ENCODE measurements around the gene QRSL1. TPM values are rescaled to one million over a fixed set of nuclear protein-coding genes. Genes with fewer than 3 reads are reported as not detected.
"Not testable (repeated sequence)": the region's sequence is repeated elsewhere in the genome, so short reads cannot be mapped to it uniquely, and the experiment has no call there.

Gene QRSL1, protein sequence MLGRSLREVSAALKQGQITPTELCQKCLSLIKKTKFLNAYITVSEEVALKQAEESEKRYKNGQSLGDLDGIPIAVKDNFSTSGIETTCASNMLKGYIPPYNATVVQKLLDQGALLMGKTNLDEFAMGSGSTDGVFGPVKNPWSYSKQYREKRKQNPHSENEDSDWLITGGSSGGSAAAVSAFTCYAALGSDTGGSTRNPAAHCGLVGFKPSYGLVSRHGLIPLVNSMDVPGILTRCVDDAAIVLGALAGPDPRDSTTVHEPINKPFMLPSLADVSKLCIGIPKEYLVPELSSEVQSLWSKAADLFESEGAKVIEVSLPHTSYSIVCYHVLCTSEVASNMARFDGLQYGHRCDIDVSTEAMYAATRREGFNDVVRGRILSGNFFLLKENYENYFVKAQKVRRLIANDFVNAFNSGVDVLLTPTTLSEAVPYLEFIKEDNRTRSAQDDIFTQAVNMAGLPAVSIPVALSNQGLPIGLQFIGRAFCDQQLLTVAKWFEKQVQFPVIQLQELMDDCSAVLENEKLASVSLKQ
- total RNA-seq (10 to 100 TPM in 3 of 4 donors, 1 to 10 TPM in 1; 9.6 to 17.9 (median 12.0) TPM), polyA plus RNA-seq (10.4 TPM)
- long read RNA-seq, donor 1, full-length matches to known transcripts = 32 of 36 reads
- long read RNA-seq, donor 1, partial matches to known transcripts = 1 of 36 reads
- long read RNA-seq, donor 1, other reads (novel, unspliced or antisense) = 3 of 36 reads
- long read RNA-seq, donor 2, full-length matches to known transcripts = 15 of 17 reads
- long read RNA-seq, donor 2, partial matches to known transcripts = 1 of 17 reads
- long read RNA-seq, donor 2, other reads (novel, unspliced or antisense) = 1 of 17 reads
- long read RNA-seq, donor 3, full-length matches to known transcripts = 62 of 70 reads
- long read RNA-seq, donor 3, partial matches to known transcripts = 1 of 70 reads
- long read RNA-seq, donor 3, other reads (novel, unspliced or antisense) = 7 of 70 reads
- long read RNA-seq, donor 4, full-length matches to known transcripts = 5 of 7 reads
- long read RNA-seq, donor 4, partial matches to known transcripts = 1 of 7 reads
- long read RNA-seq, donor 4, other reads (novel, unspliced or antisense) = 1 of 7 reads

GRCh38 chr6:106629103-106629858 is at the start of gene QRSL1, which contains the start of gene RTN4IP1:
TSS of gene QRSL1 (plus strand) at chr6:106629578. CDS start at chr6:106629682, 104 bp downstream.
TSS of gene RTN4IP1 (minus strand) at chr6:106629498. CDS start at chr6:106629021, 477 bp downstream.
- H3K27me3 ChIP-seq (ENCODE audit: control insufficient read depth, insufficient read depth) = no peaks in the 10 kb centered on the region
- H3K27ac ChIP-seq (ENCODE audit: low read length) = peak within 1 kb of the TSS; percentile 86
- ATAC-seq (peak; percentile 99 to 100), DNase-seq (peak; percentile 84 to 92 (median 91))
- intact Hi-C loops (cut with DNase I) = no loop called here
- no peaks in the 10 kb centered on the region for H3K9me3 ChIP-seq (ENCODE audit: control insufficient read depth, low read length)
- under 1% methylated on average over 46 of the region's 46 CpGs for WGBS
- H3K4me1 ChIP-seq (ENCODE audit: control insufficient read depth, insufficient read depth, low read length) = peaks cover 2% of the 10 kb centered on the region
- H3K4me3 ChIP-seq (ENCODE audit: low read length) = peak within 1 kb of the TSS; percentile 99

DNA sequence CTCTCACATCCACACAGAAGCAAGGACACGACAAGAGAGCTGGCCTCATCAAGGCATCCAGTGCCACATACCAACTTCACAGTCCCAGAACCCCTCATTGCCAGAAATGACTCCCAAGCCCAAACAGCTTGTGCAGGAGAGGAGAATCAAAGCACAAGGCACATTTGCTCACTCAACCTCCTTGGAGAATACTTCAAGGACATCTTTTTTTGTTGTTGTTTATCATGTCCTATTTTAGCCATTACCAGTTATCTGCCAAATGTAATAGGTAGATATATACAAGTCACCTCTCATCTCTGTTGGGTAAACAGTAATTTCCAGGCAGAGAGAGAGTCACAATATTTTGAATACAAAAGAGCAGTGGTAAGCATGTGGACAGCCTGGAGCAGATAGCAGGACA is 47.9 kb upstream of the QRSL1 start:
- no peaks in the 10 kb centered on the region for H3K9me3 ChIP-seq (ENCODE audit: control insufficient read depth, low read length)
- H3K27ac ChIP-seq (ENCODE audit: low read length) = no peak overlapping the region
- H3K4me1 ChIP-seq (ENCODE audit: control insufficient read depth, insufficient read depth, low read length) = no peaks in the 10 kb centered on the region
- ATAC-seq (no peak), DNase-seq (no peak)
- no peaks in the 10 kb centered on the region for H3K27me3 ChIP-seq (ENCODE audit: control insufficient read depth, insufficient read depth)
- 63% methylated on average over 1 of the region's 1 CpG for WGBS
- intact Hi-C loops (cut with DNase I) = no loop called here
- no peak overlapping the region for H3K4me3 ChIP-seq (ENCODE audit: low read length)

DNA sequence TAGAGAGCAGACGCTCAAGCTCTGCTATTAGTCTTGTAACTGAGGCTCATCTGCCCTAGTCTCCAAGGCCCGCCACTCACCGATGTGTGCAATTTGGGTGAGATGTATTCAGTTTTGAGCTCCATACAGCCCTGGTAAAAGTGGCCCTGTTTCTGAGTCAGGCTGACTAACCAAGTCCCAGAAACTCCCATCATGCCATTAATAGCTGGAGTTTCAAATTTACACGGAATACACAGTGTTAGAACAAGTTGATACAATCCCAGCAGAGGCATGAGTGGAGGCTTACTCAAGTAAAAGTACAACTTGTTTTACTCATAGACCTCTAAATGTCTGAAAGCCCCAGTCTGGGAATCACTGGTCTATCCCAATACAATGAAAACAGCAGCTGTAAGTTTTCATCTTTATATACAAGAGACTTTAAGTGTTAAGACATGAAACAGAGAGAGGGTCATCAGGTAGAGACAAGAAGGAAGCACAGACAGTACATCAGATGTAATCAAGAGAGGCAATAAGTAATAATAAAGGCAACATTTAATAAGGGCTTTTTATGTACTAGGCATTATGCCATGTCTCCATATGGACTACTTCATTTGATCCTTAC is 42.5 kb upstream of the QRSL1 start:
- H3K9me3 ChIP-seq (ENCODE audit: control insufficient read depth, low read length) = no peaks in the 10 kb centered on the region
- no peaks in the 10 kb centered on the region for H3K4me1 ChIP-seq (ENCODE audit: control insufficient read depth, insufficient read depth, low read length)
- ATAC-seq (no peak), DNase-seq (no peak)
- intact Hi-C loops (cut with DNase I) = no loop called here
- H3K4me3 ChIP-seq (ENCODE audit: low read length) = no peak overlapping the region
- no peak overlapping the region for H3K27ac ChIP-seq (ENCODE audit: low read length)
- H3K27me3 ChIP-seq (ENCODE audit: control insufficient read depth, insufficient read depth) = no peaks in the 10 kb centered on the region
- WGBS = 97% methylated on average over 4 of the region's 4 CpGs

GRCh38 chr6:106588937-106589336 is 40.4 kb upstream of the QRSL1 start:
- 75% methylated on average over 4 of the region's 5 CpGs for WGBS
- ATAC-seq; H3K27me3 ChIP-seq (ENCODE audit: control insufficient read depth, insufficient read depth); H3K4me3 ChIP-seq (ENCODE audit: low read length); H3K4me1 ChIP-seq (ENCODE audit: control insufficient read depth, insufficient read depth, low read length); intact Hi-C loops (cut with DNase I); H3K9me3 ChIP-seq (ENCODE audit: control insufficient read depth, low read length); DNase-seq; H3K27ac ChIP-seq (ENCODE audit: low read length): not testable (repeated sequence)

DNA sequence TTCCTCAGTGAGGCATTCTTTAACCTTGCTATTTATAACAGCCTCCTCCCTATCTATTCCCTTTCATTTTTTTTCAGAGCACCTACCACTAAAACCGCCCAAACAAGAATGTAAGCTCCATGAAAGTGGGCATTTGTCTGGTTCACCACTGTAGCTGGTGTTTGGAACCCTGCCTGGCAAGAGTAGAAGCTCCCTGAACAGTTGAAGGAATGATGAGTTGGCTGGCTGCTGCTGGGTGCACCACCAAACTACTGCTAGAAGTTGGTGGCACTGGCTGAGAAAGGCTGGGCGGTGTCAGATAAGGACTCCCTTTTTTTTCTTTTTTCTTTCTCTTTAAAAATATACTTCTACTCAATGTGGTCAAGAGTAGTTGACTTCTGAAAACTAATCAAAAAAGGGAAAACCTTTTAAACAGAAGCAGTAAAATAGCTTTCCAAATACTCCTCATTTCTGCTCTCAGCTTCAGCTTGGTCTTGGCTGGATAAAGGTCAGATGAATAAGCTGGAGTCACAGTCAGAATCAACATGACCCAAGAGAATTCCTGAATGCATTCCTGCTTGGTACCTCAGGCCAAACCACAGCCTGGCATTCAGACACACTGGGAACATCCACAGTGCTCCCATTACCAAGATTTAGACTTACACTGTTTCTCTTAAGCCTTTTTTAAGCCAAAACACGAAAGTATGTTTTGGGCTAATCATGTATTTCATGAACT is 38.1 kb upstream of the QRSL1 start:
- Histone ChIP-seq H3K4me3 (ENCODE audit: low read length) (no peak overlapping the region), H3K27ac (ENCODE audit: low read length) (no peak overlapping the region), H3K9me3 (ENCODE audit: control insufficient read depth, low read length) (no peaks in the 10 kb centered on the region), H3K4me1 (ENCODE audit: control insufficient read depth, insufficient read depth, low read length) (no peaks in the 10 kb centered on the region), H3K27me3 (ENCODE audit: control insufficient read depth, insufficient read depth) (no peaks in the 10 kb centered on the region)
- intact Hi-C loops (cut with DNase I) = no loop called here
- WGBS = 89% methylated on average over 3 of the region's 3 CpGs
- no peak for ATAC-seq
- no peak for DNase-seq

DNA sequence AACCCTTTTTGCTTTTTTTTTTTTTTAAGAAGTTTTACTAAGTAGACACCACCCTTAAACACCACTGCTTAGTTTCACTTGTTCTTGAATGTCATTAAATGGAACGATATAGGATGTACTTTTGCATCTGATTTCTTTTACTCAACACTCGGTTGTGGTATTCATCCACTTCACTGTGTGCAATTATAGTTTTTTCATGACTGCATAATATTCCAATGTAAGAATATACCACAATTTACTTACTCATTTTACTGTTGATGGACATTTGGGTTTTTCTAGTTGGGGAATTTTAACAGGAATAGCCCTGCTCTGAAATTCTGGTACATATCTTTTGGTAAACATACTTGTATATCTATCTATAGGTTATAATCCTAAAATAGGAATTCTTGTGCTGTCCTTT is 29.9 kb upstream of the QRSL1 start:
- intact Hi-C loops (cut with DNase I) = no loop called here
- no peak overlapping the region for H3K27ac ChIP-seq (ENCODE audit: low read length)
- no peak for ATAC-seq
- no peaks in the 10 kb centered on the region for H3K27me3 ChIP-seq (ENCODE audit: control insufficient read depth, insufficient read depth)
- WGBS = 50% methylated on average over 2 of the region's 2 CpGs
- no peaks in the 10 kb centered on the region for H3K4me1 ChIP-seq (ENCODE audit: control insufficient read depth, insufficient read depth, low read length)
- no peaks in the 10 kb centered on the region for H3K9me3 ChIP-seq (ENCODE audit: control insufficient read depth, low read length)
- no peak for DNase-seq
- H3K4me3 ChIP-seq (ENCODE audit: low read length) = no peak overlapping the region

DNA sequence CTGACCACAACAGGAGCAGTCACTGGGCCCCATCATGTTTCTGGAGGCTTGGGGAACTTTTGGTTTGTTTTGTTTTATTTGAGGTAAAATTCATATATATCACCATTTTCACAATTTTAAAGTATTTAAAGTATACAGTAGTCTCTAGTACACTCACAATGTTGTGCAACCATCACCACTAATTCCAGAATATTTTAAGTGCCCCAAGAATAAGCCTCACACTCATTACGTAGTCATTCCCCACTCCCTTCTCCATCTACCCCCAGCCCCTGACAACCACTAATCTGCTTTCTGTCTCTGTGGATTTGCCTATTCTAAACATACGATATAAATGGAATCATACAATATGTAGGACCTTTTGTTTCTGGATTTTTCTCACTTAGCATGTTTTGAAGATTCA is 29.0 kb upstream of the QRSL1 start:
- no peak overlapping the region for H3K4me3 ChIP-seq (ENCODE audit: low read length)
- DNase-seq = no peak
- no peak overlapping the region for H3K27ac ChIP-seq (ENCODE audit: low read length)
- no peaks in the 10 kb centered on the region for H3K9me3 ChIP-seq (ENCODE audit: control insufficient read depth, low read length)
- H3K27me3 ChIP-seq (ENCODE audit: control insufficient read depth, insufficient read depth) = no peaks in the 10 kb centered on the region
- ATAC-seq = no peak
- no peaks in the 10 kb centered on the region for H3K4me1 ChIP-seq (ENCODE audit: control insufficient read depth, insufficient read depth, low read length)
- WGBS = 94% methylated on average over 2 of the region's 2 CpGs
- intact Hi-C loops (cut with DNase I) = no loop called here

DNA sequence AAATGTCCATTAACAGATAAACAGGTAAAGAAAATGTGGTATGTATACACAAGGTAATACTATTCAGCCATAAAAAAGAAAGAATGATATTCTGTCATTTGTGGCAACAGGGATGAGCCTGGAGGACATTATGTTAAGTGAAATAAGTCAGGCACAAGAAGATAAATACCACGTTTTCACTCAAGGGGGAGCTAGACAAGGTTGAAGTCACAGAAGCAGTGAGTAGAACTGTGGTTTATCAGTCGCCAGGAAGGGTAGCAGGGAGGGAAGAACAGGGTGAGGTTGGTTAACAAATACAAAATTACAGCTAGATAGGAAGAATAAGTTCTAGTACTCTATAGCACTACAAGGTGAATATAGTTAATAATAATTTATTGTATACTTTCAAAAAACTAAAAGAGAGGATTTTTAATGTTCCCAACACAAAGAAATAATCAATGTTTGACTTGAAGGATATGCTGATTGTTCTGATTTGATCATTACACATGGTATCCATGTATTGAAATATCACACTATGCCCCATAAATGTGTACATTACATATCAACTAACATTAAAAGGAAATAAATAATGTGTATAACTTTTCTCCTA is 21.2 kb upstream of the QRSL1 start:
- H3K27me3 ChIP-seq (ENCODE audit: control insufficient read depth, insufficient read depth) = no peaks in the 10 kb centered on the region
- intact Hi-C loops (cut with DNase I) = loop anchor here in 1 of 4 donors (5.0 kb wide), 1 partner anchor 369 kb away; no protein-coding TSS in a partner anchor
- ATAC-seq = no peak
- H3K9me3 ChIP-seq (ENCODE audit: control insufficient read depth, low read length) = no peaks in the 10 kb centered on the region
- no peaks in the 10 kb centered on the region for H3K4me1 ChIP-seq (ENCODE audit: control insufficient read depth, insufficient read depth, low read length)
- no peak overlapping the region for H3K27ac ChIP-seq (ENCODE audit: low read length)
- H3K4me3 ChIP-seq (ENCODE audit: low read length) = no peak overlapping the region
- no peak for DNase-seq
- WGBS = 25% methylated on average over 2 of the region's 2 CpGs

DNA sequence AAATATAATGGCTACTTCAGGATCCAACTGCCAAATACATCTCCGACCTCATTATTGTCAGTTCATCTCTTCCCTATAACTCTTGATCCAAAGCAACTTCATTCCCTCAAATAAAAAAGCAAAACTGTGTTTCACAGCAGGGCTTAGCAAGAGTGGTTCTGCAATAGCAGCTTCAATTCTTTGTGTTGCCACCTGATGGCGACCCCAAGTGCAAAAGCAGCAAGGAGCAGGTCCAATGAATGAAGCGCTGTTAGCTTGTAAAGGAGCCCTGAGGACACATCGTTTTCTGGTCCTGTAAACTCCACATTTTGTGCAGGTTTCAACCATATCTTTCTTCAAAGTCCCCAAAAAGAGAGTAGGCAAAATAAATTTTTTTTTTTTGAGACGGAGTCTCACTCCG is 19.7 kb upstream of the QRSL1 start:
- no peak for DNase-seq
- Histone ChIP-seq H3K9me3 (ENCODE audit: control insufficient read depth, low read length) (no peaks in the 10 kb centered on the region), H3K4me3 (ENCODE audit: low read length) (no peak overlapping the region), H3K27ac (ENCODE audit: low read length) (no peak overlapping the region), H3K27me3 (ENCODE audit: control insufficient read depth, insufficient read depth) (no peaks in the 10 kb centered on the region), H3K4me1 (ENCODE audit: control insufficient read depth, insufficient read depth, low read length) (no peaks in the 10 kb centered on the region)
- intact Hi-C loops (cut with DNase I) = loop anchor here in 1 of 4 donors (5.0 kb wide), 1 partner anchor 368 kb away; no protein-coding TSS in a partner anchor
- no peak for ATAC-seq
- WGBS = 78% methylated on average over 6 of the region's 6 CpGs

All from right cardiac atrium (tissue), 5 donors.